Progenitor cell of endocrine pancreas (in vitro differentiated cells): ENCODE data around the gene TUBAL3. TPM values are rescaled to one million over a fixed set of nuclear protein-coding genes. Genes with fewer than 3 reads are reported as not detected.

ENCODE experiments used
- DNase-seq: peaks from one replicate; pipeline ENCODE4 v3.0.0; 2021; ENCODE audit warnings: low spot score; ENCODE audit not compliant: unreplicated experiment
- H3K27ac Mint-ChIP-seq: 2 replicates; pipeline ENCODE4 v1.8.0; 2021; ENCODE audit warnings: mild to moderate bottlenecking, moderate library complexity, mixed read lengths
- H3K27me3 Mint-ChIP-seq: 2 replicates; pipeline ENCODE4 v1.8.0; 2021; ENCODE audit warnings: mixed read lengths
- H3K36me3 Mint-ChIP-seq: 2 replicates; pipeline ENCODE4 v1.8.0; 2022; ENCODE audit warnings: mixed read lengths; ENCODE audit not compliant: insufficient read depth
- H3K4me1 Mint-ChIP-seq: 2 replicates; pipeline ENCODE4 v1.8.0; 2021; ENCODE audit warnings: low read depth, mixed read lengths
- H3K4me3 Mint-ChIP-seq: 2 replicates; pipeline ENCODE4 v1.8.0; 2021; ENCODE audit warnings: low read depth, mild to moderate bottlenecking, moderate library complexity, mixed read lengths
- H3K9me3 Mint-ChIP-seq: 2 replicates; pipeline ENCODE4 v1.8.0; 2021; ENCODE audit warnings: low read depth, mixed read lengths
- total RNA-seq: library from RNA; stranded (reverse); gene quantifications from 2 replicates; pipeline ENCODE4 v1.2.1, GENCODE V29; 2021
- TF ChIP-seq, protein P1 (sequence below): fragments of 200-600 bp; sonication (generic); IDR thresholded peaks from one replicate; pipeline ENCODE4 v1.5.0; 2021; ENCODE audit warnings: antibody characterized with exemption, mild to moderate bottlenecking; ENCODE audit not compliant: unreplicated experiment

The TUBAL3 gene
- total RNA-seq, 1 donor from 2014 or later = not detected

DNA sequence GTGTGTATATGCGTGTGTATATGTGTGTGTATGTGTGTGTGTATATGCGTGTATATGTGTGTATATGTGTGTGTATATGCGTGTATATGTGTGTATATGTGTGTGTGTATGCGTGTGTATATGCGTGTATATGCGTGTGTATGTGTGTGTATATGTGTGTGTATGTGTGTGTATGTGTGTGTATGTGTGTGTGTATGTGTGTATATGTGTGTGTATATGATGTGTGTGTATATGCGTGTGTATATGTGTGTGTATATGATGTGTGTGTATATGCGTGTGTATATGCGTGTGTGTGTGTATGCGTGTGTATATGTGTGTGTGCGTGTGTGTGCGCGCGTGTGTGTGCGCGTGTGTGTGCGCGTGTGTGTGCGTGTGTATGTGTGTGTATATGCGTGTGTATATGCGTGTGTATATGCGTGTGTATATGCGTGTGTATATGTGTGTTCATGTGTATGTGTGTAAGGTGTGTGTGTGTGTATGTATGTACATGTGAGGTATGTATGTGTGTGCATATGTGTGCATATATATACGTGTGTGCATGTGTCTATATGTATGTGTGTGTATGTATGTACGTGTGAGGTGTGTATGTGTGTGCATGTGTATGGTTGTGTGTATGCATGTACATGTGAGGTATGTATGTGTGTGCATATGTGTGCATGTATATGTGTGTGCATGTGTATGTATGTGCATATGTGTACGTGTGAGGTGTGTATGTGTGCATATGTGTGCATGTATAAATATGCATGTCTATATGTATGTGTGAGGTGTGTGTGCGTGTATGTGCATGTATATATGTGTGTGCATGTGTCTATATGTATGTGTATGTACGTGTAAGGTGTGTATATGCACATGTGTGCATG, 33.9 kb downstream of the TUBAL3 start:
- H3K4me1 Mint-ChIP-seq = peaks cover 8% of the 10 kb centered on the region
- H3K9me3 Mint-ChIP-seq = peaks cover 12% of the 10 kb centered on the region
- H3K27me3 Mint-ChIP-seq = peaks cover 9% of the 10 kb centered on the region
- DNase-seq = no peak
- H3K4me3 Mint-ChIP-seq = no peak overlapping the region
- no peaks in the 10 kb centered on the region for H3K36me3 Mint-ChIP-seq
- H3K27ac Mint-ChIP-seq = no peak overlapping the region
- TF ChIP-seq, protein P1, sequence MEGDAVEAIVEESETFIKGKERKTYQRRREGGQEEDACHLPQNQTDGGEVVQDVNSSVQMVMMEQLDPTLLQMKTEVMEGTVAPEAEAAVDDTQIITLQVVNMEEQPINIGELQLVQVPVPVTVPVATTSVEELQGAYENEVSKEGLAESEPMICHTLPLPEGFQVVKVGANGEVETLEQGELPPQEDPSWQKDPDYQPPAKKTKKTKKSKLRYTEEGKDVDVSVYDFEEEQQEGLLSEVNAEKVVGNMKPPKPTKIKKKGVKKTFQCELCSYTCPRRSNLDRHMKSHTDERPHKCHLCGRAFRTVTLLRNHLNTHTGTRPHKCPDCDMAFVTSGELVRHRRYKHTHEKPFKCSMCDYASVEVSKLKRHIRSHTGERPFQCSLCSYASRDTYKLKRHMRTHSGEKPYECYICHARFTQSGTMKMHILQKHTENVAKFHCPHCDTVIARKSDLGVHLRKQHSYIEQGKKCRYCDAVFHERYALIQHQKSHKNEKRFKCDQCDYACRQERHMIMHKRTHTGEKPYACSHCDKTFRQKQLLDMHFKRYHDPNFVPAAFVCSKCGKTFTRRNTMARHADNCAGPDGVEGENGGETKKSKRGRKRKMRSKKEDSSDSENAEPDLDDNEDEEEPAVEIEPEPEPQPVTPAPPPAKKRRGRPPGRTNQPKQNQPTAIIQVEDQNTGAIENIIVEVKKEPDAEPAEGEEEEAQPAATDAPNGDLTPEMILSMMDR = no peak

DNA sequence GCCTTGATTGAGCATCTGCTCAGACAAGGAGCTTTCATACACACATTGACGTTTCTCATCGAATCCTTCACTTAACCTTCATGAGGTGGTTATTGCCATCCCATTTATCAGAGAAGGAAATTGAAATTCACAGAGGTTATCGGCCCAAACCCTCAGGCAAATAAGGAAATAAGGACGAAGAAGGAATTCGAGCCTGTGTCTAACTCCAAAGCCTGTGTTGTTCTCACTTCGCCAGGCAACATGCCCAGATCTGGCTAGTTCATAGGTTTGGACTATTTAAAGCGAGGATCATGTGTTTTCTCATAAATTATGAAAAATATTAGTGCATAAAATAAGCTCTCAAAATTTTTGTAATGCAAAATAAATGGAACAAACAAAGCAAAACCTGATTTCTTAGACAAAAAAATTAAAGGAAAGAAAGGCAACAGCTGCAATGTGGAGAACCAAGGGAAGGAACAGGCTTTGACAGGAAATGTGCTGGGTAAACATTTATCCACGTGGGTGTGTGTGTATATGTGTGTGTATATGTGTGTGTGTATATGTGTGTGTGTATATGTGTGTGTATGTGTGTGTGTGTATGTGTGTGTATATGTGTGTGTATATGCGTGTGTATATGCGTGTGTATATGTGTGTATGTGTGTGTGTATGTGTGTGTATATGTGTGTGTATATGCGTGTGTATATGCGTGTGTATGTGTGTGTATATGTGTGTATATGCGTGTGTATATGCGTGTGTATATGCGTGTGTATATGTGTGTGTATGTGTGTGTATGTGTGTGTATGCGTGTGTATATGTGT, 35.1 kb downstream of the TUBAL3 start:
- H3K9me3 Mint-ChIP-seq = peaks cover 12% of the 10 kb centered on the region
- no peak for DNase-seq
- no peak overlapping the region for H3K4me3 Mint-ChIP-seq
- H3K27ac Mint-ChIP-seq = no peak overlapping the region
- peaks cover 10% of the 10 kb centered on the region for H3K4me1 Mint-ChIP-seq
- no peaks in the 10 kb centered on the region for H3K36me3 Mint-ChIP-seq
- TF ChIP-seq, protein P1 = no peak
- peaks cover 12% of the 10 kb centered on the region for H3K27me3 Mint-ChIP-seq

DNA sequence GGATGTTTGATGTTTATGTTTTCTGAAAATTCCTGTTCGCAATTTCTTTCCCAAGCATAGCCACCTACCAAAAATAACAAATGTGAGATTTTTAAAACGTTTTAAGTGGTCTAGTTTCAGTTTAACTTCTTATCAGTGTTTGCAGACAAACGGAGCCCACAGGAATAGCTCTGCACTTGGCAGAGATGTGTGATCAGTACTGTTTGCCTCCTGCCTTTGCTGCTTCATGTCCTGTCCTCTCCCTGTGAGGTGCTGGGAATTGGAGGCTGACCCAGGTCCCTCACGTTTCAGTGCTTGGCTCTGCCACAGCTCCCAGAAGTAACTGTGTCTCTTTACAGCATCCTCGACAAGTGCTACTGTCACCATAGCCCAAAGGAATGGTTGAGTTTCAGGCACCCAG, 38.7 kb downstream of the TUBAL3 start:
- Mint-ChIP-seq H3K36me3 (no peaks in the 10 kb centered on the region), H3K4me3 (no peak overlapping the region), H3K9me3 (peaks cover 7% of the 10 kb centered on the region), H3K27ac (no peak overlapping the region), H3K4me1 (peaks cover 7% of the 10 kb centered on the region), H3K27me3 (peaks cover 28% of the 10 kb centered on the region)
- TF ChIP-seq, protein P1 = no peak
- DNase-seq = no peak

DNA sequence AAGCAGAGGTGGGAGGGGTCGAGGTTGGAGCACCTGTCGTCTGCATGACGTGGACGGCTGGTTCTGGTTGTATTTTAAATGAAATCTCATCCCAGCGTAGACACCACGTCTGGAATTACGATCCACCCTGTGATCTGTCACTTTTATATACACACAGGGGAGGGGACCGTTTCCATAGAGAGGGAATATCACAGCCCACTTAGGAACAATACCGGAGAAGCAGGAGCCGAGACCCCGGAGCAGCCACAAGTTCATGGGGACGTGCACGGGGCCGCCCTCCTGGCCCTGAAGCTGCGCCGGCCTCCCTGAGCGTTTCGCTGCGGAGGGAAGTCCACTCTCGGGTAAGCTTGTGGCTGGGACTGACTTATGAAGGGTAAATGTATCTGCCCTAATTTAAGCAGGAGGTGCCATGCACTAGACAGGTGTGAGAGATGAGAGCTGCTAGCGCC, 39.7 kb downstream of the TUBAL3 start, which contains the start of gene UCN3:
Gene UCN3, plus strand, starts transcription at position 77 of the 449 bp plus-strand sequence. CDS start 8,755 bp downstream, outside the sequence.
- Mint-ChIP-seq H3K36me3 (no peaks in the 10 kb centered on the region), H3K9me3 (no peaks in the 10 kb centered on the region), H3K27me3 (peaks cover 28% of the 10 kb centered on the region), H3K27ac (no peak within 1 kb of the TSS), H3K4me1 (peaks cover 12% of the 10 kb centered on the region), H3K4me3 (no peak within 1 kb of the TSS)
- TF ChIP-seq, protein P1 = no peak
- DNase-seq = no peak

DNA sequence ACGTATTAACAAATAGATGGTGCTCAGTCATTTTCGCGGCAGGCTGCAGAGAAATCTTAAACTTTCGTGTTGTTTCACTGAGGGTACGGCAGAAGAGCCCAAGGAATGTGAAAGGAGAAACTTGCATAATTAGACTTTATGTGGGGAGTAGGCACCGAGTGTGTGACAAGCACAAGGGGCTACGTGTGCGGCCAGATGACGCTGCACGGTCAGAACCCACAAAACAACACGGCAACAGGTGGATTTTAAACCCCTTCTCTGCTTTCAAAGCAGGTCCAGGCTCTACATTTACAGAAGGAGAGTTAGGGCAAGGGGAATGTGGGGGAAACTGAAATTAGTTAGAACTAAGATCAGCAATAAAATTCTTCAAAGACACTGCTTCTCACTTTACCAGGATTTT, 40.3 kb downstream of the TUBAL3 start:
- DNase-seq = no peak
- Mint-ChIP-seq H3K36me3 (no peaks in the 10 kb centered on the region), H3K27me3 (peaks cover 28% of the 10 kb centered on the region), H3K27ac (no peak overlapping the region), H3K9me3 (no peaks in the 10 kb centered on the region), H3K4me3 (no peak overlapping the region), H3K4me1 (peaks cover 12% of the 10 kb centered on the region)
- TF ChIP-seq, protein P1 = no peak
